KG1 (cell line): ENCODE measurements around the gene KCNE1.

Experiments
- DNase-seq: peaks from one replicate; lab custom pipeline; 2025; lab: John Stamatoyannopoulos, UW

Gene KCNE1

DNA sequence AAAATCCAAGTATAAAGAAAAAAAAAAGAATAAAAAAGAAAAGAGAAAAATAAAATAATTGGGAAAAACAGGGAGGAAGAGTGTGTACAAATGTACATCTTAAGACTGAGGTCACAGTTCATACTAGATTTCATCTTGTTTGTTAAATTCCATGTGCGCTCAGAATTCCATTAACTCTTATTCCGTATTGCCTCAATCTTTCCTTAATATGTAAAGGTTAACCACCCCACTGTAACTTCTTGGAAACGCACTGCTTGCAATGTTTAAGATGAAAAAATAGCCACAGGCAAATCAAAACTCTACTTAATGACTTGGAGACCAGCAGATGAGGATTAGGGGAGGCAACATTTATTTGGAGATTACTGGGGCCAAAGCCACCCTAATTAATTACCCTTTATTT lies 23.9 kb upstream of the KCNE1 start:
- no peak for DNase-seq

- DNase-seq = no peak
These were observed 22.5 kb upstream of the KCNE1 start for GRCh38 chr21:34534522-34534921.

- DNase-seq = no peak
These were observed 21.9 kb upstream of the KCNE1 start for GRCh38 chr21:34533938-34534337.

DNA sequence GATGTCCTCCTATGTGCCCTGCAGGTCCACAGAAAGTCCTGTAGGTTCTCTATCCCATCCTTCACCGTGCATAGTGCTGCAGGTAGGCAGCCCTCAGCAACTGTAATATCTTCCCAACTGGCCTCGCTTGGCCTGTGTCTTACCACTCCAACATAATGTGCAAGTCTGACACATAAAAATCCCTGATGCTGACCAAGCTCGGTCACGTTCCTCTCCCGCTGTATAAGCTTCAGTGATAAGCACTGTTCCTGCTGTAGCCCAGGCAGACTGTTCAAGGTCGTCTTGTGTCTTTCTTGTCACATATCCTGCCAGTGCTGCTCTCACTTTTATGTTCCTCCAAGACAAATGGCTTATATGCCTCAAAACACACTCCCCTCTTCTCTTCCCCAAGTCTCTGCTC lies 19.4 kb upstream of the KCNE1 start:
- DNase-seq = no peak

- no peak for DNase-seq
These were observed 18.3 kb upstream of the KCNE1 start for GRCh38 chr21:34530261-34530660.

GRCh38 chr21:34528131-34528561 lies 16.1 kb upstream of the KCNE1 start:
- no peak for DNase-seq

- no peak for DNase-seq
These were observed 14.7 kb upstream of the KCNE1 start for GRCh38 chr21:34526618-34527290.

DNA sequence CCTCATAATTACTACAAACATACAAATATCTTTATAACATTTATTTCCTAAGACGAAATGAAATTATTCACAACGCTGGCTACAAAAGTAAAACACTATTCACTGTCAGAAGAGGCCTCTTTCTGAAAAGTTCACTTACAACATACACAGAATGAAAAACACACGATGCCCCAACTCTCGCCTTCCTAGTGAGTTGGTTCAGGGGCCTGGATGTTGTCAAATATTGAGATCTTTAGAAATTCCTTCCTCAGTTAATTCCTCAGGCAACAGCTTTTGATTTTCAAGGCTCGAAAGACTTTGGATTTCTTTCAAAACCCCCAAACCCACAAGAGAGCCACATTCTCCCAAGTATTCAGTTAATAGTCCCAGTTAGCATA lies 14.2 kb upstream of the KCNE1 start:
- DNase-seq = no peak

DNA sequence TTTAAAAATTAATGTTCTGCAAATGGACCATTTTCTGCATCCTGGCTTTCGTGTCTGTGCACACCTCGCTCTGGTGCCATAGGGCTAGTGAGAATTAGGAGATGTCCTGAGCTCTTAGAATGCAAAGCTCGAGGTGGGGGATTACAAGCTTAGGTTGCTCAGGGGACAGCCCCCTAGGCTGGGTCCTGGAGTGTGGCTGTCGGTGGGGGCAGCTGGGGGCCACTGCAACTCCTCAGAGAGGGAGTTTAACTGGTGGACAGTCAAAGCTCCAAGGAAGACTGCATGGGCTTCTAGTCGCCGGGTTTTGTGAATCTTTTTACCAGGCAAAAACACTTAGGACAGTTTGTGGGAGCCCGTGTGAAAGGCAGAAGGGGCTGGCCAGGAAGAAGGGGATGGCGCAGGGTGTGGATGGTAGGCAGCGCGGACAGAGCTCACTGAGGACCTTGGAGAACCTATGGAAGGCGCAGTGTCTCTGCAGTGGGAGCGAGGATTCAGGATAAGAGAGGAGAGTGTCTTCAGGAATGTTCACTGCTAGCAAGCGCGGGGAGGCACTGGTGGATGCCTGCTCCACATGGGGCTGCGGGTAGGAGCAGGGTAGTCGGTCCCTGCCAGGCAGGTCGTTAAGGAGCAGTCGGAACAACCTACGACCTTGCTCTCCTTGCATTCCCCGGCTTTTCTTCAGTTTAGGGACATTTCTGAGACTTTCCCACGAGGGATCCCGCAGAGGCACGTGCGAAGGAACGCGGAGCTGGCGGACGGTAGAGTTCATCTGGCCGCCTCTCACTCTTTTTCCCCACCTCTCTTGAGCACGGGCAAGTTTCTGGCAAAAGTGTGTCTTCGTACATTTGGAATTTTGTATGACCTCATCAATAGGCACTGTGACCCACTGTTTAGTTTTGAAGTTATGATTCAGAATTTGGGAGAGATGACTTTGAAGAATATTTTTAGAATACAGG lies 12.9 kb upstream of the KCNE1 start:
- DNase-seq = no peak

DNA sequence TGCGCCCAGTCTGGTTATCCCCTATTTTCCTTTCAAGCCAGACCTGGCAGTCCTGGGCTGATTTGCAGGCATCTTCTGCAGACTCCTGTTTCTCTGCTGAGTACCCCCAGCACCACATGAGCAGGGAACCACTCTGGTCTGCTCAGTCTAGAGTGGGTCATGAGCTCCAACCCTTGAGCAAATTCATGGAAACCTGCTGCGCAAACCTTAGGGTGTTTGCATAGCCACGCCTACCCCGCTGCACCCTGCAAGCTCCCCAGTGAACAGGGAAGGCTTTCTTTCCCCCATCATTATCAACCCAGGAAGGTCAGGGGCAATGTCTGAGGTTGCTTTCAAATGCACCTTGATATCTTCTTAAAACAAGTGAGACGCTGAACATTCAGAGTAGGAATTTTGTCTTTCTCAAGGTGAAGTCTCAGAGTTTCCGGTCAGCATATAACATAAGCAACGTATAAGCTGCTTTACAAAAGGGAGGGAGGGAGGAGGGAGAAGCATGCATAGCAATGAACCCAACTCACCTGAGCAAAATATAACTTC lies 11.1 kb upstream of the KCNE1 start:
- DNase-seq = no peak

DNA sequence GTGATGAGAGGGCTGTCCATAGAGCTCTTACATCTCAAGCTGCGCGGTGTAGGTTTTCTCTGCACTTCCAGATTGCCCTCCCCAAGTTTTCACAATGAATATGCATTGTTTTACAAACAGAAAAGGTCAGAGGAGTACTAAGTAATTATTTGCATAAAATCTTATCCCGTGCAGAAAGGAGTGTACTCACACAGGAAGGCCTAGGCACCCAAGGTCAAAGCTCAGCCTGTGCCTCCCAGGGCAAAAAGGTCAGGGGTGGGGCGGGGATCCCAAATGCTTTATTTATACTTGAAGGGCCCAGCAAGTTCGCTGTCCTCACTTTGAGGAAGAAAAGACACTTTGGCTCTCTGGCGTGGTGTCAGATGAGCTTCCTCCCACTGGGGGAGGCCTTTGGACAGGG lies 10.3 kb upstream of the KCNE1 start:
- DNase-seq = no peak

DNA sequence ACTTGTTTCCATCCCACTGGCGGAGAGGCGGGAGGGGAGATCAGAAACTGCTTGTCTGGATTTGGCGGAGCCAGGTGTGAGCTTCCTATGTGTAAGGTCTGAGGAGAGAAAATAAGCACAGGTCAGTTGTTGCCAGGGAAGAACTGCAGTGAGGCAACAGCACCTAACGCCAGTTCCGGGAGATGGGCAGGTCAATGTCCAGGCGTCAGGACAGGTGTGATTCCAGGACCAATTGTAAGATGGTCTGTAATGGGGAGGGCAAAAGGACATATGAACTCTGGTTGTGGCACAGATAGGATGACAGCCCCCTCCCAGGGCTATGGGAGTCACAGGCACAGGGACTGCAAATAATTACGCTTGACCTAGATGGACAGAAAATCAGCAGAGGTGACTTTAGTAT lies 9.6 kb upstream of the KCNE1 start:
- no peak for DNase-seq

DNA sequence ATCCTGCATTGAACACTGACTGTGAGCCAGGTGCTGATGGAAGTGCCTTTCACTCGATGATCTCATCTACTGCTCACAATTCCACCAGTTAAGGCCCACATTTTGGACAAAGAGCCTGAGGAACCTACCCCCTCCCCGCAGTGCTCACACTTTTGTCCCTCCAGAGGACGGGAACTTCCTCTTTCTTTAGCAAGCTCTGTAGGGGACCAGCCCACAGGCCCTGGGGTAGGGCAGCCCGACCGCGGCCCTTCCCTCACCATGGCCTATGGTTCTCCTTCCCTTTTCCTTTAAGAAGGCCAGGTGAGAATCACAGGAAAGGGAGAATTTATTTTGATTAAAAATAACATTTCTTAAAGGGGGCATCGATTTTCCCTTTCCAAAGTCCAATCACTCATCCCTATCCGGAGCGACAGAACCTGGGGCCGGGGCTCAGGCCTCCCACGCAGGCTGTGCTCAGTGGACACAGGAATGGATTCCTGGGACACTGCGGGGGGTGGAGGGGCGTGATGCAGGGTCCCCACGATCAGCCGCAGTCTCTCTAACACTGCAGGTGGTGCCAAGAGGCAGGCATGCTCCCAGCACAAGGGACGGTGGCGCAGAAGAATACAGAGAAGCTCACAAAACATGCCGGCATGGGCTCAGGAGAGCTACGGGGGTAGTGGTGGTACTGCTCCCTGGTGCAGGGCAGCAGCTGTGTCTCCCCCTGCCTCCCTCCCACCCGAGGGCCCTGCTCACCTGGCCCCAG lies 8.9 kb upstream of the KCNE1 start:
- DNase-seq = no peak

- DNase-seq = no peak
These were observed 8.3 kb upstream of the KCNE1 start for GRCh38 chr21:34520281-34520680.

- no peak for DNase-seq
These were observed 7.7 kb upstream of the KCNE1 start for GRCh38 chr21:34519694-34520093.

DNA sequence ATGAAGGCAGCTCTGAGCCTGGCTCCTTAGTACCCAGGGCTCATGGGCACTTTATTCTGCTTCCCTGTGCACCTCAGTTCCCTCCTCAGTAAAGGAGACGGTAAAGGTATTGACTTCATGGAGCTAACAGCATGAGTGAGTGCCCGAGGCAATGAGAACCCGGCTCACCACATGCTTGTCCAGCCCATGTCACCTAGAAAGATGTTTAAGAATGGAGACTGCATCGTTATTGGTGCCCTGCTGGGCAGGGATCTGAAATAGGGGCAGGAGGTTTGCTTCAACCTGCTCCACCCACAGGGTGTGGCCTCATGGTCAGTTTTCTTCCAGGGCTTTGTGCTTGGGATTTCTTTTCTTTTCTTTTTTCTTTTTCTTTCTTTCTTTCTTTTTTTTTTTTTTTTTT lies 7.0 kb upstream of the KCNE1 start:
- no peak for DNase-seq

DNA sequence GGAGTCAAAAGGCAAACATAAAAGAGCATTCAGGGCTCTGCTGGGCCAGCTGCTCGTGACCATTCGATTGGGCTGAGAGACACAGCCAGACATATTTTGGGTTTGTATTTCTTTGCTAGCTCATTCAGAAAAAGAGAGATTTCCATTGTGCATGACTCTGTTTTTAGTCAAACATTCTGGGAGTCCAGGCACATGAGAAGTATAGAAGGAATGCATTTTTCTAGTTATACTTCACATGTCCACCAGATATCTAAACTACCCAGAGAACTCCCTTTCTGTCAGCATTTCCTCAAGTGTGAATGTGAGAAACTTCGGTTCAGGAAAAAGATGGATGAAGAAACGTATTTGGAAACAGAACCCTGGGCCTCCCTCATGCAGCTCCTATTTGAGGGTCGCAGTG lies 6.3 kb upstream of the KCNE1 start:
- DNase-seq = no peak

- no peak for DNase-seq
These were observed 5.7 kb upstream of the KCNE1 start for GRCh38 chr21:34517491-34518245.

DNA sequence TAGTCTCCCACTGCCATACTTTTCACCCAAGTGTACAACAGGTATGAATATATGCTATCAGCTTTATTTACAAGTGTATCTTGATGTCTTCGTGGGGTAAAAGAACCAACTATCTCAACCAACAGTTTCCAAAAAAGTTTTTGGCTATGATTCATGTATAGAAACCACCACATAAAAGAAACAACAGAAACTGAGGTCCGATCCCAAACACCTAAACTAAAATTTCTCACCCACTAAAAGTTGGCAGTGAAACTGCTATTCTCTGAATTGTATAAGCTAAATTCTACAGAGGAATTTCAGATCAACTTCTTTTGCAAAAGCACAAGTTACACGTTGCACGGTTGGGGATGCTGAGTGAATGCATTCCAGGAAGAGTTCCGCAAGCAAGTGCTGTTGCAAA lies 5.0 kb upstream of the KCNE1 start:
- no peak for DNase-seq

DNA sequence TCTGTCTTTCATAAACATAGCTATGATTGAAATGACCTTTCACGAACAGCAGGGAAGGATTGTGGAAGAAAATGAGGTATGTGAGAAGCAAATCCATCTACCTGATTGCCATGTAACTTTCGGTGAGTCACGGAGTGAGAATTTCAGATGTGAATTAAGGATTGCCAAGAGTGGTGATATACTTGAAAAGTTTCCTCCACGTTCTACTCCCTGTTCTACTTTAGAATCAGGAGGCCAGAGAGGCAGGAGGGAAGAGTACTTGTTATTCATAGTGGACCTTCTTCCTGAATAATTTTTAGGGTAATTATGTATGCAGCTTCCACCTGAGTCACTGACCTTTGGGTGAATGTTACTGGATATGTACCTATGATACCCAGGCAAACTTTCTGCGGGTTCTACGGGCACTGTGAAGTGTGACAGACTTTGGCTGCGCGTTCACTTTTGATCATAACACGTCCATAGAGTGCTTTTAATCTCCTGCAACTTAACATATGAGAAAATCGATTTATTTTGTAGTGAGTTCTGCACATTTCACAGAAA lies 2.6 kb upstream of the KCNE1 start:
- DNase-seq = no peak

- no peak for DNase-seq
These were observed 1.2 kb upstream of the KCNE1 start for GRCh38 chr21:34513129-34513675.
